Epithelial cell of proximal tubule (primary cell): ENCODE data around the gene FCN2. TPM values are rescaled to one million over a fixed set of nuclear protein-coding genes. Genes with fewer than 3 reads are reported as not detected.

Source experiments
- DNase-seq: peaks from one replicate; pipeline ENCODE4 v3.0.0-alpha.2; 2011; ENCODE audit warnings: low read depth
- H3K4me3 ChIP-seq: 2 replicates; pipeline ENCODE4 v1.5.1; 2011; ENCODE audit warnings: low read depth, mild to moderate bottlenecking, low read length
- CTCF ChIP-seq: conservative IDR thresholded peaks from 2 replicates; pipeline ENCODE4 v1.5.1; 2012; ENCODE audit warnings: low read depth, mild to moderate bottlenecking, low read length
- total RNA-seq: library from RNA; depleted of rRNA; stranded (reverse); fragments of >200 nt; gene quantifications from 2 replicates; pipeline ENCODE4 v1.2.3, GENCODE V29; 2015

Gene FCN2
- total RNA-seq, 1 donor from 2014 or later, result not detected

DNA sequence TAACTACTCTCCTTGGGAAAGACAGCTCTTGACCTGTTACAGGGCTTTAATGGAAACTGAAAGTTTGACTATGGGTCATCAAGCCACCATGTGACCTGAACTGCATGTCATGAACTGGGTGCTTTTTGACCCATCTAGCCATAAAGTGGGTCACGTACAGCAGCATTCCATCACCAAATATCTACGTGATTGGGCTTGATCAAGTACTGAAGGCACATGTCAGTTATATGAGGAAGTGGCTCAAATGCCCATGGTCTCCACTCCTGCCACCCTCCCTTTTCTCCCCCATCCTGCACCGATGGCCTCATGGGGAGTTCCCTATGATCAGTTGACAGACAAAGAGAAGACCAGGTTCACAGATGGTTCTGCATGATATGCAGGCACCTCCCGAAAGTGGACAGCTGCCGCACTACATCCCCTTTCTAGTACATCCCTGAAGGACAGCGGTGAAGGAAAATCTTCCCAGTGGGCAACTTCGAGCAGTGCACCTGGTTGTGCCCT lies 44.5 kb downstream of the FCN2 start:
- no peak for TF ChIP-seq CTCF
- no peak for DNase-seq
- H3K4me3 ChIP-seq, result no peak overlapping the region

GRCh38 chr9:134928436-134929192 lies 48.0 kb downstream of the FCN2 start:
- DNase-seq, result no peak
- no peak overlapping the region for H3K4me3 ChIP-seq
- no peak for TF ChIP-seq CTCF

- TF ChIP-seq CTCF, result no peak
- no peak for DNase-seq
Measured at GRCh38 chr9:134929193-134930158, 48.9 kb downstream of the FCN2 start.

GRCh38 chr9:134930398-134930797 lies 49.8 kb downstream of the FCN2 start:
- no peak overlapping the region for H3K4me3 ChIP-seq
- no peak for TF ChIP-seq CTCF
- no peak for DNase-seq

More at GRCh38 chr9:134929193-134930158, 48.9 kb downstream of the FCN2 start:
- H3K4me3 ChIP-seq, result no peak overlapping the region

DNA sequence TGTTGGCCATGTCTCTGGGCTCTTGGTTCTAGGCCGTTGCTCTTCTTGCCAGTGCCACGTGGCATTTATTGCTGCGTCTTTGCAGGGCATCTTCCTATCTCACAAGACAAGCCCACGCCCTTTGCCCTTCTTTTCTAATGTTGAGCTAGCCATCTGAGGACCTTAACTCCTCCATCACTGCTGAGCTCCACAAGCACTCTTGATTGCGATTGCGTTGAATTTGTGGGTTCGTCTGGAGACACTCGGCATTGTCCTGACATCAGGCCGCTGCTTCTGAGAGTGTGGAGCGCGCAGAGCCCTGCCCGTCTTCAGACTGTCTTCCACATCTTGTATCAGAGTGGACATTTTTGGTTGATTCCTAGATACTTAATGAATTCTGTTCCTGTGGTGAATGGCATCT lies 51.6 kb downstream of the FCN2 start:
- TF ChIP-seq CTCF, result no peak
- DNase-seq, result no peak
- H3K4me3 ChIP-seq, result no peak overlapping the region

GRCh38 chr9:134932606-134933005 lies 52.0 kb downstream of the FCN2 start:
- no peak for DNase-seq
- no peak overlapping the region for H3K4me3 ChIP-seq
- TF ChIP-seq CTCF, result no peak
